NOMO-1 treated with DMSO at 0.1 percent for 48 hours (cell line): Measurements from ENCODE around the gene BLOC1S4.
"Not testable (repeated sequence)": the region's sequence is repeated elsewhere in the genome, so short reads cannot be mapped to it uniquely, and the experiment has no call there.

Experiments used
- DNase-seq: peaks from one replicate; lab custom pipeline; 2025; ENCODE audit not compliant: unreplicated experiment; lab: John Stamatoyannopoulos, UW

BLOC1S4 gene

DNA sequence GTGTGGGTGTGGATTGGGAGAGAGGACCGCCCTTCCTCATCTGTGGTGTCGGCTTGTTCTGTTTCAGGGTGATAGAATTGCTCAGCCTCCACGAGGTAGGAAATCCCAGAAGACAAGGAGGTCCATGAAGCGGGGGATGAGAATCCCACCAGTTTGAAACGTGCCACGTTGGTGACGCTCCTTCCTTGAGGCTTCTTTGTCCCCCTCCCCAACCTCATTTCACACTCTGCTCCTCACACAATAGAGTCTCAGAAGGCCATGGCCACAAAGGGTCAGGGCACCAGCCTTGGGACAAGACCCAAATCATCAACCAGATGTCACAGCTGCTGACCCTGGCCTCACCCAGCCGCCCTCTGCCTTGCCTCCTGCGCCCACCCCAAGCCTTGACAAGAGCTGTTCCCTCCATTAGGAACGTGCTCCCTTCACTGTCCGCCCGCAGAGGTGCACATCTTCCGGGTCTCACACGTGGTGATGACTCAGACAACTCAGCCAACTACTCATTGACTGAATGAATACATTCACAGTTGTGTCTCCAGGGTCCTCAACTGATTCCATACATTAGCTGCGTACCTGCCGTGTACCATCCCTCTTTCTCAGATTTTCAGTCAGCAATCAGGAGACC is 18.3 kb downstream of the BLOC1S4 start:
- DNase-seq = no peak

- no peak for DNase-seq
Observed at GRCh38 chr4:6739920-6740319, 23.9 kb downstream of the BLOC1S4 start.

DNA sequence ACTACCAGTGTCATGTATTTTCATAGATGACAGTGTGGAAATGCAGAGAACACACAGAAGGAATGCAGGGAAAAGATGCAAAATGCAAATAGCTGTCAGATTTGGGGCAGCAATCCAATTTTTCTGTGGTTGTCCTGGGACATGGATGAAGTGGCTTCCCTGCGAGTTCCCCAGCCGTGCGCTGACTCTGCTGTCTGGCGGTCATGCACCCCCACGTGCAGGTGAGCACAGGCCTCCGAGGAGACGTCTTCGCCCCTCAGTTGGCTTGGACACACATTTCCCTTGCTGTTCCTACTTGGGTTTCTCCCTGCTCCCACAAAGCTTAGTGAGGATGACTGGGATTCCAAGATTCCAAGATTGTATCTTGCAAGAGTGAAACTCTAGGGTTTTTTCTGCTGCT is 24.4 kb downstream of the BLOC1S4 start:
- DNase-seq = no peak

DNA sequence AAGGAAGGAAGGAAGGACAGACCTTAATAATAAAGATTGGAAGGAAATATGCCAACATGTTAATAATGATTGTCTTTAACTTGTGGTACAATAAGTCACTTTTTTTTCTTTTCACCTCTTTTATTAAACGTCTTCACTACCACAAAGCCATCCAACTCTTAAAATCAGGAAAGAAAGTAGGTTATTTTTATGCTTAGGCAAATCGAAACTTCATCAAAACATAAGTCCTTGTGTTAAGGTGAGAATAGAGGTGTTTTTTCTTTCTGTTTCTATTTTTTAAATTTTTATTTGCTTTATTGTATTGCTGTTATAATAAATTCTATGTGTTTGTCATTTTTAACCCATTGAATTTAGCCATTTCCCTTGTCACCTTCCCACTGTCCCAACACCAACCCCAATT is 26.5 kb downstream of the BLOC1S4 start:
- DNase-seq = no peak

- DNase-seq = no peak
Observed at GRCh38 chr4:6742989-6743388, 27.0 kb downstream of the BLOC1S4 start.

DNA sequence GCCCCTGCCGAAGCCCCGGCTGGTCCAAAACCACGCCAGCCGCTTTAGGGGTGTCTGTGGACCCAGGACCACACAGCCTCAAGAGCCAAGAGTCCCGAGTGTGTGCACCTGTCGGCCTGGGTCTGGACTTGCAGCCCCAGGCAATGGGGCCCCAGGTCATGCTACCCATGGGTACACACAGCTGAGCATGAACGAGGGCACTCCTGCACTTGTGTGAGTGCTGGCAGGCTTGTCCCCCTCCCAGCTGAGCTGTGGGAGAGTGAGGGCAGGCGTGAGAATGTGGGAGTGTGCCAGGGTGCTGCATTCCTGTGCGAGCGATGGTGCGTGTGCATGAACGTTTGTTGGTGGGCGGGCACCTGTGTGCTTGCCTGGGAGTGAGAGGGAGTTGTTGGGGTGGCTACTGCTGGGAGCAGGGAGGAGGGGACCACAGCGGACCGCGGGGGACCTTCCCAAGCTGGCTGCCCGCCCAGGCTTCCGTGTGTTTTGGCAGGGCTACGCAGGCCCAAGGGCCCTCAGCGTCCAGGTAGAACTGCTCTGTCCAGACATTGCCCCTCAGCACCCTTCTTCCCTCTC is 30.8 kb downstream of the BLOC1S4 start:
- no peak for DNase-seq

DNA sequence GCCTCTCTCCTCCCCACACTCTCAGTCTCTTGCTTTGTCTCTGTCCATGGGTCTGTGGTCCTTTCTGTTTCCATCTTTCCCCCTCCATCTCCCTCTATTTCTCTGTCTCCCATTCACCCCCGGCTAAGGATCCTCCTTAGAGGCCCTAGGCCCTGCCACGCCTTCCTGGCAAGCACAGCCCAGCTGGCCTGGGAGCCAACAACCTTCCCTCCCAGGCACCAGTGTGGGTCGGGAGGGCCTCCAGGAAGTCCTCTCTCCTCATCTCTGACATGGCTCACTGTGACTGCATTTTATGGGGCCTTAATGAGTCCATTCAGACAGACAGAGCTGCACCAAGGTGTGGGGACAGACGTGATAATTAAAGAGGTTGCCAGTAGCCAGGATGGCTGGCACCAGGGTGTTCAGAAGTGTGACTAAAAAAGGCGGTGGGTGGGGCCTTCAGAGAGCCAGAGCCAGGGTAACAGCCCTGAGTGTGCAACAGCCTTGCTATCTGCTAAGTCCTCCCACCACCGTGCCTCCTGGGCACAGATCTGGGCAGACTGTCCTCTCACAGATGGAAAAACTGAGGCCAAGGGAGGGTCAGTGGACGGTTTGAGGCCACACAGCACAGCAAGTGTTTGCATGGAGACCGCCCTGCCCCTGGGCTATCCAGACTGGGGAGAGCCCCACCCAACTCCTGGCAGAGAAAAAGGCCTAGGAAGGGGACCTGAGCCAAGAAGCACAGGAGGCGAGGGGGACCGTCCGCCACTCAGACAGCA is 31.5 kb downstream of the BLOC1S4 start:
- no peak for DNase-seq

DNA sequence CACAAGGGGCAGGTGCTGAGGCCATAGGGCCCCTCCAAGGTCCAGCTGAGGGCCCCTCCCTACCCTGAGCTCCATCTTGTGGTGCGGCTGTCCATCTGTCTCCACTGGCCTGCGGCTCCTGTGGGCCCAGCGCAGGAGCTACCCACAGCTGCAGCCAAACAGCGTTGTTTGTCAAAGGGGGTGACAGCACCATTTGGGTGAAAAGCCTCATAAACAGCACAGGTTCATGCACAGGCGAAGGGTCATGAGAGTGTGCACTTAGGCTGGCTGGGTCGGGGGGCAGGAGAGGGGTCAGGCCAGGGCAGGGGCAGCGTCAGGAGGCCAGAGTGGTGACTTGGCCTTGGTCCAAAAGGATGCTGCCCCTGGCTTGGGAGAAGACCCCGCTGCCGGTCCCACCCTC is 32.3 kb downstream of the BLOC1S4 start:
- DNase-seq = no peak

GRCh38 chr4:6749340-6750171 is 33.6 kb downstream of the BLOC1S4 start:
- no peak for DNase-seq

DNA sequence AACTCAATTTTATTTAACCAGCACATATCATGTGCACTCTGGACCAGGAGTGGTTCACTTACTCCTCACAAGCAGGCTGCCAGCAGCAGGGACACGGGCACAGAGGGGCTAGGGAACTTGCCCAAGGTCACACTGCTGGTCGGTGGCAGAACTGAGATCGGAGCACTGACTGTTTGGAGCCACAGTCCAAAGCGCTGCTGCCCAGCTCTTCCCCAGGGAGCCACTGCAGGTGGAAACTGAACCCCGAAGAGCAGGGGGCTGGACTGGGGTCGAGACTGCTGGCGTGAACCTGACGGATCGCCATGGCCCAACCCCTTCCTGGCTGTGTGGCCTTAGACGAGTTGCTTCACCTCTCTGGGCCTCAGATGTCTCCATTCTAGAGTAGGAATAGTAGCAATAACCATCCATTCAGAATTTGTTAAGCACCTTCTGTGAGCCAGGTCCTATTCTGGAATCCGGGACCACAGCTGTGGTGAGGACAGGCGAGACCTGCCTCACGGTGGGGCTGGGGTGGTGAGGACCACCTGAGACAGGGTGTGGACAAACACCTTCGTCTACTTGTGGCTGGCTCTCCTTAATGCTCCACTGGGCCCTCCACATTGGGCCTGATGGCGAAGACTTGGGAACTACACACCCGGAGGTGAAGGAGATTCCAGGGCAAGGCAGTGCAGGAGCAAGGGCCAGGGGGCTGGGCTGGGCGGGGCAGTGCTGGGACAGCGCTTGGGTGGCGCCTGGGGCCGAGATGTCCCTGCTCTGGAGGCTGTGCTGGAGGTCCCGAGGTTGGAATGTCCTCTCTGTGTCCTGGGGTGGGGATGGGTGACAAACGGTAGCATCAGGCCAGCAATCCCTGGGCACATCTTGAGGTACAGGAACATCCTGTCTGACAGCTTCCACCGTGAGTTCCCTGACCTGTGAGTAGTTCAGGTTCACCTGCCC is 34.6 kb downstream of the BLOC1S4 start:
- DNase-seq = no peak

- DNase-seq = no peak
Observed at GRCh38 chr4:6751611-6752485, 35.9 kb downstream of the BLOC1S4 start.

DNA sequence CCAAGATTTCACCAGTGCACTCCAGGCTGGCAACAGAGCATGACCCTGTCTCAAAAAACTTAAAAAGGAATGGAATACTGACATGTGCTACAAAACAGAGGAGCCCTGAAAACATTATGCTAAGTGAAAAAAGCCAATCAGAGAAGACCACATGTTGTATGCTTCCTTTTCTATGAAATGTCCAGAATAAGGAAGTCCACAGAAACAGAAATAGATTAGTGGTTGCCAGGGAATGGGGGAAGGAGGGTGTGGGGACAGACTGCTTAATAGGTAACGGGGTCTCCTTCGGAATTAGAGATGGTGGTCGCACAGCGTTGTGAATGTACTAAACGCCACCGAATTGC is 36.5 kb downstream of the BLOC1S4 start:
- peak; percentile 80 for DNase-seq

DNA sequence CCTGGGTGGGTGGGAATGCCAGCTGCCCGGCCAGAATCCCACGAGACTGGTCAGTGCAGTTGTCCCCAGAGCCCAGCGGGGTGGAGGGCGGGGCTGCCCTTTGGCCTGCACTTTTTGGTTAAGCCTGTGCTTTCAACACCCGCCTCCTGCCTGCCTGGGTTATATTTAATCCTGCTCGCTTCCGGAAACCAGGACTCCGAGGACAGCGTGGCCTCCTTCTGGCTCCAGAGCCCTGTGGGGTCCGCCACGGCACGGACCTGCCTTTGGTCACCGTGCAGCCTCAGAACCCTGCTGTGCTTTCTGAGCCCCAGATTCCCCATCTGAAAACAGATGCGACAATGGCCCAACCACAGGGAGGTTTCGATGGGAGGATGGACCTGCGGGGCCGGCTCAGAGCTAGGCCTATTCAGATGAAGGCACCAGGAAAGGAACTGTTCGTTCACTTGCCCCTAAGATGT is 37.2 kb downstream of the BLOC1S4 start:
- DNase-seq = peak; percentile 74

DNA sequence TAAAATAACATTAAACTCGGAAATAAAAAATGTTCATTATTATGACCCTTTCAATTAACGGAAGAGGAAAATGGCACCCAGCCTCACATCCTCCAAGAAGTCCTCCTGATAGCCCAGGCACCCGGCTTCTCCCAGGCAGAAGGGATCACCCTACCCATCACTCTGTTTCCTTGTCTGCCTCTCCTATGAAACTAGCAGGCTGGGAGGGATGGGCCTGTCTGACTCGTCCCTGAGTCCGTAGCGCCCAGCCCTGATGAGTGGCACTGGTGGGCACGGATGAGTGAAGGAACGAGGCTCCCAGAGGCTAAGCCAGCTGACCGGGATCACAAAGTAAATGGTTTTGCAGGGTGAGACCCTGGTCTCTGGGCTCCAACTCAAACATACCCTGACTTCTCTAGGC is 37.9 kb downstream of the BLOC1S4 start:
- no peak for DNase-seq

- no peak for DNase-seq
Observed at GRCh38 chr4:6754481-6755087, 38.6 kb downstream of the BLOC1S4 start.

DNA sequence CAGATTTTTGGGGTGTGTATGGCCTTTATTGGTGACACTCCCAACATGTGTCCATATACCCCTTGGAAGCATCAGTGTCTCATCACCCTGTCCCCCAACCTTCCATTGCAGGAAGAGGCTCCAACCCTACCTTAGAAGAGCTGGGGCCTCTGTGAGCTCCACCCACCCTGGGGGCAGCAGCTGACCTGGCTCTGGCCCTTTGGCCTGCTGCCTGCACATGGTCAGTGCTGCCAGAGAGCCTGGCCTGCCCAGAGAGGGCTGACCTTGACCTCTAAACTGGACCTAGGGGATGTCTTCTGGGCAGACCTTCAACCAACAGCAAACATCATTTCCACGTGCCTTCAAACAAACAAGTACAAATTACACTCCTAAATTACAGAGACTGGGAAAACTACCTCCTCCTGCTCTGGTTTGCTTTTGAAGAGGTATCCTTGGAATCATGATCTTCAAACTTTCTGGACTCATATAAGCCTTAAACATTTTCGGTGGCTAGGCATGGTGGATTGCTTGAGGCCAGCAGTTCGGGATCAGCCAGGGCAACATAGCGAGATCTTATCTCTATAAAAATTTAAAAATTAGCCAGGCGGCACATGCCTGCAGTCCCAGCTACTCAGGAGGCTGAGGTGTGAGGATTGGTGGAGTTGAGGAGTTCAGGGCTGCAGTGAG is 39.2 kb downstream of the BLOC1S4 start:
- no peak for DNase-seq

DNA sequence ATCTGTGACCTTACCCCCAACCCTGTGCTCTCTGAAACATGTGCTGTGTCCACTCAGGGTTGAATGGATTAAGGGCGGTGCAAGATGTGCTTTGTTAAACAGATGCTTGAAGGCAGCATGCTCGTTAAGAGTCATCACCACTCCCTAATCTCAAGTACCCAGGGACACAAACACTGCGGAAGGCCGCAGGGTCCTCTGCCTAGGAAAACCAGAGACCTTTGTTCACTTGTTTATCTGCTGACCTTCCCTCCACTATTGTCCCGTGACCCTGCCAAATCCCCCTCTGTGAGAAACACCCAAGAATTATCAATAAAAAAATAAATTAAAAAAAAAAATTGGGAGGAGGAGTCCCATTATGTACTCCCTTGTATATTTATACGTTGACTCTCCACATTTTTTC is 40.4 kb downstream of the BLOC1S4 start:
- DNase-seq = not testable (repeated sequence)

GRCh38 chr4:6758728-6759127 is 42.8 kb downstream of the BLOC1S4 start:
- DNase-seq = no peak

DNA sequence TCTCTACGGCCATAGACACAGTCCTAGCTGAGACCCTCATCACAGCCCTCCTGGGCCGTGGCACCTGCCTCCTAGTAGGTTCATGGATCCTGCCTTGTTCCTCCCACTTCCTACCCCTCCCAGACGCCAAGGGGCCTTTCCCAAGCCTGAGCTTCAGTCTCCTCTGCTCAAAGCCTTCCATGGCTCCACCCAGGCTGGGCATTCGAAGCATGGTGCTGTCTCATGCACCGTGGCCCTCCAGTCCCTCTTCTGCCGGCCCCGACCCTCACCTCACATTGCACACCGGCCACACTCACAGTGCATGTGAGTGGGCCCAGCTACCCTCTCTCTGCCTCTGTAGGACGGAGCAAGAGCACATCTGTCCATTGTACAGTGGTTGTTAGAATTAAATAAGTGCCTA is 44.9 kb downstream of the BLOC1S4 start:
- DNase-seq = no peak
